Neural cell (in vitro differentiated cells): ENCODE data around the gene NFIA. TPM values are rescaled to one million over a fixed set of nuclear protein-coding genes. Genes with fewer than 3 reads are reported as not detected.

Experiments
- H2AFZ ChIP-seq: fragments of 200-600, 300-800 bp; sonication (generic), shearing (Covaris generic); 2 replicates; pipeline ENCODE4 v1.6.0; 2014; ENCODE audit warnings: low read depth, mild to moderate bottlenecking, antibody characterized with exemption, low read length, moderate library complexity
- H3F3A ChIP-seq: fragments of 200-600 bp; shearing (Covaris generic); 2 replicates; pipeline ENCODE4 v1.6.1; 2016; ENCODE audit warnings: mild to moderate bottlenecking, moderate library complexity, mixed read lengths, antibody characterized with exemption, low read length; ENCODE audit not compliant: insufficient read depth, poor library complexity, severe bottlenecking
- H3K27ac ChIP-seq: fragments of 200-600, 300-800 bp; sonication (generic), shearing (Covaris generic); 2 replicates; pipeline ENCODE4 v1.5.1; 2014; ENCODE audit warnings: mild to moderate bottlenecking, low read length, moderate library complexity
- H3K27me3 ChIP-seq: fragments of 300-800, 200-600 bp; sonication (generic), shearing (Covaris generic); 2 replicates; pipeline ENCODE4 v1.6.0; 2014; ENCODE audit warnings: mild to moderate bottlenecking, low read depth, low read length, moderate library complexity; ENCODE audit not compliant: insufficient read depth
- H3K36me3 ChIP-seq: fragments of 300-800, 200-600 bp; sonication (generic), shearing (Covaris generic); 2 replicates; pipeline ENCODE4 v1.5.1; 2014; ENCODE audit warnings: mild to moderate bottlenecking, antibody characterized with exemption, low read length, moderate library complexity; ENCODE audit not compliant: insufficient read depth
- H3K4me2 ChIP-seq: fragments of 300-800, 200-600 bp; sonication (generic), shearing (Covaris generic); 2 replicates; pipeline ENCODE4 v1.6.0; 2014; ENCODE audit warnings: mild to moderate bottlenecking, low read length
- H3K4me3 ChIP-seq: fragments of 300-800, 200-600 bp; sonication (generic), shearing (Covaris generic); 2 replicates; pipeline ENCODE4 v1.5.1; 2014; ENCODE audit warnings: mild to moderate bottlenecking, low read length, moderate library complexity
- H3K79me2 ChIP-seq: fragments of 200-600 bp; shearing (Covaris generic); replicated peaks from 2 replicates; pipeline ENCODE4 v1.6.0; 2014; ENCODE audit warnings: mild to moderate bottlenecking, low read length, moderate library complexity; ENCODE audit not compliant: insufficient read depth
- H3K9ac ChIP-seq: fragments of 300-800, 200-600 bp; sonication (generic), shearing (Covaris generic); 2 replicates; pipeline ENCODE4 v1.6.1; 2016; ENCODE audit warnings: mild to moderate bottlenecking, low read length, mixed read lengths
- H3K9me2 ChIP-seq: fragments of 200-600 bp; shearing (Covaris generic); 2 replicates; pipeline ENCODE4 v1.6.1; 2016; ENCODE audit warnings: mild to moderate bottlenecking, low read length, mixed read lengths; ENCODE audit not compliant: insufficient read depth
- H3K9me3 ChIP-seq: fragments of 200-600, 300-800 bp; sonication (generic), shearing (Covaris generic); 2 replicates; pipeline ENCODE4 v1.6.1; 2016; ENCODE audit warnings: mild to moderate bottlenecking, mixed run types, low read length, moderate library complexity, mixed read lengths
- H4K20me1 ChIP-seq: fragments of 200-600 bp; shearing (Covaris generic); 2 replicates; pipeline ENCODE4 v1.6.1; 2016; ENCODE audit warnings: mild to moderate bottlenecking, mixed run types; ENCODE audit not compliant: insufficient read depth
- CTCF ChIP-seq: fragments of 450-650 bp; IDR thresholded peaks from 2 replicates; pipeline ENCODE4 v1.5.1; 2014; ENCODE audit warnings: antibody characterized with exemption, mild to moderate bottlenecking, moderate library complexity; ENCODE audit not compliant: poor library complexity, severe bottlenecking
- EP300 ChIP-seq: fragments of 450-650 bp; conservative IDR thresholded peaks from 2 replicates; pipeline ENCODE4 v1.6.1; 2014; ENCODE audit warnings: antibody characterized with exemption, mild to moderate bottlenecking, moderate library complexity; ENCODE audit not compliant: poor library complexity, severe bottlenecking
- EZH2 ChIP-seq: fragments of 200-600, 300-800 bp; shearing (Covaris generic), sonication (generic); IDR thresholded peaks from 2 replicates; pipeline ENCODE4 v1.6.1; 2014; ENCODE audit warnings: antibody characterized with exemption, low read length, borderline replicate concordance, mild to moderate bottlenecking; ENCODE audit not compliant: insufficient read depth, poor library complexity, severe bottlenecking
- MXI1 ChIP-seq: fragments of 450-650 bp; conservative IDR thresholded peaks from 2 replicates; pipeline ENCODE4 v1.6.1; 2014; ENCODE audit warnings: antibody characterized with exemption, mild to moderate bottlenecking; ENCODE audit not compliant: poor library complexity, severe bottlenecking
- POLR2AphosphoS5 ChIP-seq: IDR thresholded peaks from 2 replicates; pipeline ENCODE4 v1.6.1; 2012
- RAD21 ChIP-seq: fragments of 450-650 bp; conservative IDR thresholded peaks from 2 replicates; pipeline ENCODE4 v1.6.1; 2014; ENCODE audit warnings: antibody characterized with exemption, mild to moderate bottlenecking, moderate library complexity
- REST ChIP-seq: IDR thresholded peaks from 2 replicates; pipeline ENCODE4 v1.6.1; 2012; ENCODE audit warnings: borderline replicate concordance
- SMC3 ChIP-seq: fragments of 450-650 bp; conservative IDR thresholded peaks from 2 replicates; pipeline ENCODE4 v1.6.1; 2014; ENCODE audit warnings: antibody characterized with exemption, mild to moderate bottlenecking, moderate library complexity; ENCODE audit not compliant: poor library complexity
- TAF1 ChIP-seq: IDR thresholded peaks from 2 replicates; pipeline ENCODE4 v1.6.1; 2012; ENCODE audit warnings: low read depth
- polyA plus RNA-seq: library from polyadenylated mRNA; depleted of rRNA; stranded (reverse); fragments of >200 nt; gene quantifications from 2 replicates; pipeline ENCODE4 v1.2.3, GENCODE V29; 2014

NFIA gene
- polyA plus RNA-seq, 1 donor from 2014 or later: 0.47 TPM

GRCh38 chr1:61043010-61043820 lies 39.1 kb upstream of the NFIA start:
- H3K36me3 ChIP-seq: no peaks in the 10 kb centered on the region
- H3K79me2 ChIP-seq: no peaks in the 10 kb centered on the region
- no peaks in the 10 kb centered on the region for H4K20me1 ChIP-seq
- peaks cover 28% of the 10 kb centered on the region for H3K27me3 ChIP-seq
- H3K9me3 ChIP-seq: no peaks in the 10 kb centered on the region
- no peaks in the 10 kb centered on the region for H3K9me2 ChIP-seq
- no peak overlapping the region for H3K27ac ChIP-seq
- TF ChIP-seq CTCF (peak; percentile 64), RAD21 (peak; percentile 56), MXI1 (no peak), REST (no peak), POLR2AphosphoS5 (no peak), SMC3 (peak; percentile 72), EP300 (no peak)
- no peak overlapping the region for H3K4me2 ChIP-seq
- H3K4me3 ChIP-seq: peak overlapping the region; percentile 42
- H3K9ac ChIP-seq: no peak overlapping the region
- no peaks in the 10 kb centered on the region for H3F3A ChIP-seq
- H2AFZ ChIP-seq: no peak overlapping the region

GRCh38 chr1:61046434-61046833 lies 35.9 kb upstream of the NFIA start:
- TF ChIP-seq TAF1 (no peak), POLR2AphosphoS5 (no peak), REST (no peak), EZH2 (no peak), SMC3 (no peak), EP300 (no peak), MXI1 (no peak), CTCF (no peak), RAD21 (no peak)
- Histone ChIP-seq H3K9ac (no peak overlapping the region), H3K4me2 (no peak overlapping the region), H3K27ac (no peak overlapping the region), H3K36me3 (no peaks in the 10 kb centered on the region), H3K9me2 (no peaks in the 10 kb centered on the region), H3K4me3 (no peak overlapping the region), H3K79me2 (no peaks in the 10 kb centered on the region), H3K27me3 (peaks cover 51% of the 10 kb centered on the region), H4K20me1 (no peaks in the 10 kb centered on the region), H3K9me3 (no peaks in the 10 kb centered on the region), H3F3A (no peaks in the 10 kb centered on the region), H2AFZ (no peak overlapping the region)
